H1 (cell line): ENCODE data around the gene CHST10. TPM values are rescaled to one million over a fixed set of nuclear protein-coding genes. Genes with fewer than 3 reads are reported as not detected.

Experiments used
- CTCF ChIA-PET: fragments of 300-600 bp; sonication (Branson Sonifier 250); formaldehyde crosslinking; loops from one replicate; lab custom pipeline; 2021; ENCODE audit not compliant: partially characterized antibody; lab: Charles Lee
- POLR2A ChIA-PET: fragments of 300-600 bp; sonication (Branson Sonifier 250); formaldehyde crosslinking; loops from one replicate; lab custom pipeline; 2021; ENCODE audit warnings: inconsistent platforms; ENCODE audit not compliant: partially characterized antibody; lab: Charles Lee
- DNase-seq, 2 experiments: peaks; one replicate each; pipeline versions ENCODE4 v3.0.0 to v3.0.0-alpha.2; 2010 to 2022; ENCODE audit warnings: low spot score in 2 of 2, low read depth in 1 of 2, mixed read lengths in 1 of 2
- FAIRE-seq: peaks from 2 replicates; lab custom pipeline; 2011; peaks lifted over from hg19 to GRCh38; lab: Jason Lieb, UNC
- H2AFZ ChIP-seq: 2 replicates; pipeline ENCODE4 v1.8.1; 2012; ENCODE audit warnings: low read length, inconsistent platforms
- H2AK5ac ChIP-seq: 2 replicates; pipeline ENCODE4 v1.6.1; 2013; ENCODE audit warnings: low read depth, low read length
- H2BK120ac ChIP-seq: replicated peaks from 2 replicates; pipeline ENCODE3; 2013; ENCODE audit warnings: low read depth, low read length, inconsistent platforms
- H2BK12ac ChIP-seq: 2 replicates; pipeline ENCODE4 v1.6.1; 2013; ENCODE audit warnings: low read depth, low read length
- H2BK15ac ChIP-seq: 2 replicates; pipeline ENCODE4 v1.6.1; 2013; ENCODE audit warnings: low read length
- H2BK20ac ChIP-seq: 2 replicates; pipeline ENCODE4 v1.6.1; 2013; ENCODE audit warnings: low read length
- H2BK5ac ChIP-seq: 2 replicates; pipeline ENCODE4 v1.6.1; 2013; ENCODE audit warnings: low read depth, low read length
- H3K14ac ChIP-seq: 2 replicates; pipeline ENCODE4 v1.6.1; 2013; ENCODE audit warnings: inconsistent platforms; ENCODE audit not compliant: insufficient read length
- H3K18ac ChIP-seq: 2 replicates; pipeline ENCODE4 v1.6.1; 2013; ENCODE audit warnings: low read length; ENCODE audit errors: extremely low read depth
- H3K23ac ChIP-seq: 2 replicates; pipeline ENCODE4 v1.6.1; 2013; ENCODE audit warnings: inconsistent platforms; ENCODE audit not compliant: insufficient read length
- H3K23me2 ChIP-seq: 2 replicates; pipeline ENCODE4 v1.6.1; 2013; ENCODE audit warnings: low read depth, low read length
- H3K27ac ChIP-seq: 2 replicates; pipeline ENCODE4 v1.6.1; 2011; ENCODE audit warnings: low read depth, low read length, inconsistent platforms
- H3K27me3 ChIP-seq, 4 experiments: replicated peaks in 1 of 4; 1 replicate in 1 of 4; 2 replicates in 3 of 4; pipeline versions ENCODE4 v1.6.1 to v1.8.1; 2011 to 2013; ENCODE audit warnings: low read length in 3 of 4, mild to moderate bottlenecking in 3 of 4, inconsistent platforms in 2 of 4, mixed read lengths in 2 of 4, moderate library complexity in 1 of 4; ENCODE audit not compliant: control insufficient read depth in 3 of 4, insufficient read depth in 3 of 4; ENCODE audit errors: extremely low read depth in 1 of 4
- H3K36me3 ChIP-seq, 4 experiments: 2 replicates each; pipeline versions ENCODE4 v1.6.1 to v1.8.1; 2011 to 2013; ENCODE audit warnings: mild to moderate bottlenecking in 4 of 4, low read length in 3 of 4, moderate library complexity in 2 of 4, control low read depth in 1 of 4, inconsistent platforms in 1 of 4; ENCODE audit not compliant: insufficient read depth in 4 of 4, control insufficient read depth in 2 of 4
- H3K4ac ChIP-seq: replicated peaks from 2 replicates; pipeline ENCODE3; 2013; ENCODE audit warnings: low read length, low read depth, mixed read lengths, inconsistent platforms; ENCODE audit not compliant: insufficient read length
- H3K4me1 ChIP-seq, 4 experiments: replicated peaks in 1 of 4; 1 replicate in 1 of 4; 2 replicates in 3 of 4; pipeline versions ENCODE4 v1.6.1 to v1.8.1; 2011 to 2013; ENCODE audit warnings: low read length in 3 of 4, inconsistent platforms in 2 of 4, mixed read lengths in 1 of 4; ENCODE audit not compliant: insufficient read depth in 4 of 4, control insufficient read depth in 3 of 4
- H3K4me2 ChIP-seq, 2 experiments: 2 replicates each; pipeline versions ENCODE4 v1.6.1 to v1.8.1; 2011 to 2013; ENCODE audit warnings: low read depth in 2 of 2, low read length in 2 of 2, control low read depth in 1 of 2, inconsistent platforms in 1 of 2, mild to moderate bottlenecking in 1 of 2; ENCODE audit not compliant: insufficient read depth in 1 of 2
- H3K4me3 ChIP-seq, 4 experiments: fragments of 200-600, 300-600 bp in 1 of 4; sonication (generic), shearing (Covaris generic), sonication (Bioruptor Twin) in 1 of 4; 2 replicates each; pipeline versions ENCODE4 v1.5.1 to v1.8.1; 2011 to 2016; ENCODE audit warnings: low read length in 4 of 4, low read depth in 3 of 4, control low read depth in 2 of 4, inconsistent platforms in 2 of 4, mild to moderate bottlenecking in 2 of 4, mixed read lengths in 1 of 4, moderate library complexity in 1 of 4; ENCODE audit not compliant: insufficient read depth in 2 of 4; ENCODE audit errors: extremely low read depth in 1 of 4
- H3K56ac ChIP-seq: replicated peaks from 2 replicates; pipeline ENCODE3; 2013; ENCODE audit warnings: low read depth, mild to moderate bottlenecking, mixed read lengths, low read length, inconsistent platforms; ENCODE audit not compliant: insufficient read length
- H3K79me1 ChIP-seq: 2 replicates; pipeline ENCODE4 v1.6.1; 2013; ENCODE audit warnings: low read depth, low read length, control low read depth
- H3K79me2 ChIP-seq, 2 experiments: 2 replicates each; pipeline versions ENCODE4 v1.6.1 to v1.8.1; 2012 to 2013; ENCODE audit warnings: low read length in 2 of 2, mild to moderate bottlenecking in 2 of 2, inconsistent platforms in 1 of 2; ENCODE audit not compliant: insufficient read depth in 2 of 2, control insufficient read depth in 1 of 2
- H3K9ac ChIP-seq, 4 experiments: replicated peaks in 1 of 4; 1 replicate in 1 of 4; 2 replicates in 3 of 4; pipeline versions ENCODE4 v1.6.1 to v1.8.1; 2011 to 2013; ENCODE audit warnings: low read depth in 3 of 4, low read length in 3 of 4, control low read depth in 2 of 4, mild to moderate bottlenecking in 2 of 4, moderate library complexity in 2 of 4, inconsistent platforms in 1 of 4; ENCODE audit errors: extremely low read depth in 1 of 4
- H3K9me3 ChIP-seq, 2 experiments: 2 replicates each; pipeline versions ENCODE4 v1.6.1 to v1.8.1; 2012 to 2013; ENCODE audit warnings: mild to moderate bottlenecking in 2 of 2, moderate library complexity in 2 of 2, control low read depth in 1 of 2, inconsistent platforms in 1 of 2, low read depth in 1 of 2, low read length in 1 of 2, mixed read lengths in 1 of 2; ENCODE audit not compliant: insufficient read depth in 2 of 2
- H4K20me1 ChIP-seq, 2 experiments: replicated peaks in 1 of 2; 2 replicates each; pipeline versions ENCODE3 to v1.8.1; 2011 to 2013; ENCODE audit warnings: inconsistent platforms in 2 of 2, low read length in 2 of 2, mild to moderate bottlenecking in 1 of 2; ENCODE audit not compliant: insufficient read depth in 2 of 2, control insufficient read depth in 1 of 2
- H4K5ac ChIP-seq: 2 replicates; pipeline ENCODE4 v1.6.1; 2013; ENCODE audit warnings: low read length, low read depth, mixed read lengths, inconsistent platforms; ENCODE audit not compliant: insufficient read length
- H4K8ac ChIP-seq: 2 replicates; pipeline ENCODE4 v1.8.0; 2013; ENCODE audit warnings: mild to moderate bottlenecking, moderate library complexity, low read length, inconsistent platforms; ENCODE audit not compliant: insufficient read depth; ENCODE audit errors: extremely low read depth
- H4K91ac ChIP-seq: replicated peaks from 2 replicates; pipeline ENCODE3; 2013; ENCODE audit warnings: low read length, mixed read lengths, inconsistent platforms; ENCODE audit not compliant: insufficient read length
- EGR1 ChIP-seq: IDR thresholded peaks from 2 replicates; pipeline ENCODE4 v1.6.1; 2011; ENCODE audit warnings: low read depth, low read length, borderline replicate concordance
- KDM1A ChIP-seq: fragments of 200-600, 300-600 bp; sonication (generic); IDR thresholded peaks from 2 replicates; pipeline ENCODE4 v1.7.1; 2016; ENCODE audit warnings: mild to moderate bottlenecking, low read length, borderline replicate concordance
- PHF8 ChIP-seq: fragments of 200-600 bp; sonication (generic); conservative IDR thresholded peaks from 2 replicates; pipeline ENCODE4 v1.7.1; 2012; ENCODE audit warnings: low read depth, mild to moderate bottlenecking, inconsistent platforms, low read length, moderate library complexity
- TAF1 ChIP-seq: IDR thresholded peaks from 2 replicates; pipeline ENCODE4 v1.6.1; 2011; ENCODE audit warnings: mild to moderate bottlenecking, low read depth, low read length
- WGBS, 2 experiments: shearing (Covaris generic) in 1 of 2; methylation state at CpG; one replicate each; pipeline versions ENCODE4 v1.1.6 to v1.1.7; 2013 to 2015; ENCODE audit warnings: low lambda C conversion rate in 2 of 2, mixed read lengths in 2 of 2, inconsistent platforms in 1 of 2, low coverage in 1 of 2, missing lambda C conversion rate in 1 of 2; ENCODE audit not compliant: insufficient replicate concordance in 2 of 2, insufficient coverage in 1 of 2, insufficient read length in 1 of 2; ENCODE audit errors: extremely low coverage in 1 of 2, missing lambda C conversion rate in 1 of 2; 5-methylcytosine and 5-hydroxymethylcytosine counted together
- polyA plus RNA-seq, 7 experiments: library from polyadenylated mRNA; depleted of rRNA in 3 of 7; stranded (reverse) in 5 of 7; unstranded in 2 of 7; fragments of >200 nt in 5 of 7; fragments of 200-250 nt in 2 of 7; gene quantifications; 1 replicate in 5 of 7; 2 replicates in 1 of 7; 4 replicates in 1 of 7; pipeline versions ENCODE4 v1.2.1 to v1.2.3, GENCODE V29; 2011 to 2013; ENCODE audit warnings: missing spikeins in 2 of 7, mixed read lengths in 2 of 7
- total RNA-seq: library from RNA; stranded (reverse); fragmentation: NEBNext Ultra II Directional; extraction: Animal tissue kit (Norgen Biotek cat#: 25700); gene quantifications from 2 replicates; pipeline ENCODE4 v1.2.1, GENCODE V29; 2021

CHST10 gene
- total and polyA plus RNA-seq, 2 of the 8 experiments (the other 6 are each of a cell fraction or from before 2014, with no cell fraction given), result 27.3 to 29.1 TPM

GRCh38 chr2:100425573-100426383, 8.3 kb upstream of the CHST10 start:
- Histone ChIP-seq H4K5ac (no peak overlapping the region), H3K4me3 (no peak overlapping the region), H3K79me2 (no peaks in the 10 kb centered on the region), H3K27ac (no peak overlapping the region), H3K9ac (no peak overlapping the region), H3K79me1 (no peaks in the 10 kb centered on the region), H2BK5ac (no peak overlapping the region), H3K23ac (no peak overlapping the region), H2BK20ac (no peak overlapping the region), H3K4ac (no peak overlapping the region), H3K18ac (no peak overlapping the region), H2AK5ac (no peak overlapping the region), H2BK120ac (no peak overlapping the region), H3K14ac (no peak overlapping the region), H4K91ac (no peak overlapping the region), H3K4me2 (no peak overlapping the region), H3K56ac (no peak overlapping the region), H2BK15ac (no peak overlapping the region), H3K23me2 (no peaks in the 10 kb centered on the region), H3K27me3 (no peaks in the 10 kb centered on the region), H3K9me3 (peaks cover 0 to 4% of the 10 kb centered on the region in 2 experiments; a peak in 1 of 4 replicates), H3K4me1 (peaks cover 0 to 4% (median 1%) of the 10 kb centered on the region in 4 experiments; a peak in 2 of 7 replicates), H2AFZ (0 out of 2 replicates have a peak overlapping the region, but pooled peaks have one; percentile 18), H4K20me1 (no peaks in the 10 kb centered on the region), H2BK12ac (no peak overlapping the region), H4K8ac (no peak overlapping the region), H3K36me3 (no peaks in the 10 kb centered on the region)
- TF ChIP-seq TAF1, result no peak
- no peak for TF ChIP-seq KDM1A
- no peak for TF ChIP-seq EGR1
- TF ChIP-seq PHF8, result no peak
- 95% methylated on average over 15 of the region's 15 CpGs; no CpG with 5 or more reads in 1 of the 2 experiments for WGBS, 2 experiments
- DNase-seq, result no peak
- FAIRE-seq, result no peak
- ChIA-PET POLR2A (no interaction called here), CTCF (interaction anchor here (0.8 to 1.7 kb wide), 4 partner anchors 15 to 163 kb away, joined by 3 to 4 read pairs (median 4); no protein-coding TSS in a partner anchor)
